Measurements from ENCODE around the gene TBC1D17.

Gene TBC1D17

DNA sequence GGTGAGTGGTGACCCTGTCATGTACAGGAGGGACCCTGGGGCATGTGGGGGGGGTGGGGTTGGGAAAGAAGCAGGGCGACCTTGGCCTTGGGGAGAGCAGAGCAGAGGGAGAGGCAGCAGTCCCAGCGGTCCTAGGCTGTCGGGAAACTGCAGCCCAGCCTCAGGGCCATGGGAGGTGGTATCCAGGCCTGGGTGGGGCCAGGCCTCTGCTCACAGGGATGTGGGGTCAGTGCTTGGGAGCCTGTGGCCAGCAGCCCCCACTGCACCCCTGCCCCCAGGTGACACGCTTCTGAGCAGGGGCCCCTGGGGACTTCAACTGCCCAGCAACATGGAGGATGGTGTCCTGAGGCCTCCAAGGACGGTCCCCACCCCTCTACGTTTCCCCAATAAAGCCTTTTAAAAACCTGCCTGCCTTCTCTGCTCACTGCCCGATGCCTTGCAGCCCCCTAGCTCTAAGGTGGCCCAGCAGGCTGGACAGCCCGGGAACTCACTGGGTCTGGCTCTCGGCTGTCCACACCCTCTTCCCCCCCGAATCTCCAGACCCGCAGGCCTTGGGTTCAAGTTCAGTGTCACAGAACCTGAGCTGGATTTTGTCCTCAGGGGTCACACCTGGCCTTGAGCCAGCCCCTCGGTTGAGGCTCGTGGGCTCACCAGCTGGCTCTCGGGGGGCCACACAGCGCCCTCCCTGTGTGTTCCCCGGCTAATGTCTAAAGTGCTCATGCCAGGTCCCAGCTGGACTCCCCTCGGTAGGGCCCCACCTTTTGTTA, 17.0 kb upstream of the TBC1D17 start:
- no peak for DNase-seq (ENCODE audit: low read depth in 1 of 2, low spot score in 1 of 2)

DNA sequence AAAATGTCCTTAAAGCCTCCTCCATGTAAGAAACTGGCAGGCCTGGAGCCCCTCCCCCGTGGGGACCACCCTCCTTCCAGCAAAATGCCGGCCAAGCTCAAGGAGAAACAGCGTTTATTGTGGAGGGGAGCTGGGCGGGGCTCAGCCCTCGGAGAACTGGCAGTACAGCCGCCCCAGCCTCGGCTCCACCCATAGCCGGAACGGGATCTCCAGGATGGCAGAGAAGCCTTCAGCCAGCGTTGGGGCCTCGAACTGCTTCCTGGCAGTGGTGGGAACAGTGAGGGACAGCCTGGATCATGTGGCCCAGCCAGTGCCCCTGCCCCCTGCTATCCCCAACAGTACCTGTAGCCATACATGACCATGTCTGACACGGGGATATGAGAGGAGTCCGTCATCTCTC, 16.4 kb upstream of the TBC1D17 start:
- no peak for DNase-seq (ENCODE audit: low read depth in 1 of 2, low spot score in 1 of 2)

DNA sequence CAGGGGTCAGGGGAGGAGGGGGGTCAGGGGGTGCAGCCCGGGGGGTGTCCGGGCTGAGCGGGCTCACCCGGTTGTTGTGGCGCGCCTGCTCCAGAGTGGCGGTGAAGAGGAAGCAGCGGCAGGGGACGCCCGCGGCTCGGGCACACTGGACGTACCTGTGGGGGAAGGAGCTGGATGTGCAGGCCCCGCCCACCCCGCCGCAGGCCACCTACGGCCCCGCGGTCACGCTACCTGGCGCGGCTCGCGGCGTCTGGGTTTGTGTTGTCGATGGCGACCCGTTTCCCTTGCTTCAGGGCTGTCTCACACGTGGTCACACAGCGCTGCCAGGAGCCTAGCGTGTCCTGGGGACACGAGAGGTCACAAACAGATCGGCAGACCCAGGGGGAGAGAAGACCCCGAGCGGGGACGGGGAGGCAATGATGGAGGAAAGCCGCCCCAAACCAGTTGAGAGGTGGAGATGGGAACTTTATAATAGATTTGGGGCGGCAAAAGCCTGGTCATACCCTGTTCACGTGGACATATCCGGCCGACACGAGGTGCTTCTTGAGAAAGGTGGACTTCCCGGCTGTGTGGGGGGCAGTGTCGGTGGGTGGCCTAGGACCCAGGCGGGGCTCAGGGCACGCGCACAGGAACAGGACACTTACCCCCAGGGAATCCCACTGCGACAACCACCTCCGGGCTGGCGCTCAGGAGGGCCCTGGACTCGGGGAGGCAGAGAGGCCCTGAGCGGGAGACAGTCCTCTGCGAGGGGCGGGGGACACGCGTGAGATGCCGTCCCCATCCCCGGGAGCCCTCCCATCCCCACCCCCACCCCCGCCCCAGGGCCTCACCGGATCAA, 15.7 kb upstream of the TBC1D17 start:
- no peak for DNase-seq (ENCODE audit: low read depth in 1 of 2, low spot score in 1 of 2)

DNA sequence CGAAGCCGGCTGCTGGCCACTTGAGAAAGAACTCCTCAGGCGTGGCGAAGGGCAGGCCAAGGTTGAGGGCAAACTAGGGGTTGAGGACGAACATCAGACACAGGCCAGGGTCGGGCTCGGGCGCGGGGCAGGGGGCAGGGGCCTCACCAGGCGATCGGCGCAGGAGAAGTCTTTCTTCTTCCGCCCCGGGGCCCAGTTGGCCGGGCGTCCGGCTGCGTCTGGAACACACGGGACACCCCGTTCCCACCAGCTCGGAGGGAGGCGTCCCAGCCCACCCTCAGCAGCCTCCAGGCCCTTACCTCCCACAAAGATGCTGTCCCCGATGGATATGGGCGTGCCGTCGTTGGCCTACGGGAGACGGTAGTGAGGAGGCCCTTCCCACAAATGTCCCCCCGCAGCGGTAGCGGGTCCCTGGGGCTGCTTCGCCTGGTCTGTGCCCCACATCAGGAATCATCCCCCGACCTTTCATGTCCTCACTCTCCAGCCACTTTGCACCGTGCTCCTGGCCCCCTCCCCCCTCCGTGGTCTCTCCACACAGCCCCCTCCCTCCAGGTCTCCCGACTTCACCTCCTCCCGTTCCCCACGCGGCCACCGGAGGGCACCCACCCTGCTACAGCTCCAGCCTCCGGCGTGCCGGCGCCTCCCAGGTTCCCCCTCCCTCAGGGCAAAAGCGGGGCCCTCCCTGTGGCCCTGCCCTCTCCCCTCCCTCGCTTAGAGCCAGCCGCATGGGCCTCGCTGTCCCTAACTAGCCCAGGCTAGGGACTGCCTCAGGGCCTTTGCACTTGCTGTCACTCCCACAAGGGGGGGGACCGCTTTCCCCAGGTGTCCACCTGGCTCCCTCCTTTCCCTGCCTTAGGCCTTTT, 14.9 kb upstream of the TBC1D17 start:
- no peak for DNase-seq (ENCODE audit: low read depth in 1 of 2, low spot score in 1 of 2)

DNA sequence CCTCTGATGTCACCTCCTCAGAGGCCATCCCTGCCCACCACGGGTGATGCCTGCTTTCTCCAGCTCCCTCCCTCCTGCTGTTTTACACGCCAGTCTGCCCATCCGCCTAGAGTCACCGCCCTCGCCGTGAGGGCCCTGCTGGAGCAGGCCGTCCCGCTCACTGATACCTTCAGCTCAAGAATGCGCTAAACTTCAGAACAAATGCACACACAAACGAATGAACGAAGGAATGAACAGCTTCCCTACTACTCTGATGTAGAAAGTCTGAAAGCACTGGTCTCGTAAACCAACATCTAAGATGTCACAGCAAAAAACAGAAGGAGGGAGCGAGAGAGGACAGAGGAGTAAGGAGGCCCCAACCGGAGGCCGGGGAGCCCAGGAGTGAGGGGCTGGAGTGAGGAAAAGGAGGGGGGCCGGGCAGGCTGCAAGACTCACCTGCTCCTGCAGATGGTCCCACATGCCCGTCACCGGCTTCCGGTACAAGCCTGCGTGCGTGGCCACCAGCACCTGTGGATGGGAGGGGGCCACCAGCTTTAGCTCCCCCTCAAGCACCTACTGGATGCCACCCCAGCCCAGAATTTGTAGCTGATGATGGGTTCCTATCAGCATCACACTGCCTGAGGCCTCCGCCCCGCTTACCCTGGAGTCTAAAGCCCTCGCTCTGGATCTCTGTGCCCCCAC, 14.1 kb upstream of the TBC1D17 start:
- DNase-seq (ENCODE audit: low read depth in 1 of 2, low spot score in 1 of 2) = no peak

DNA sequence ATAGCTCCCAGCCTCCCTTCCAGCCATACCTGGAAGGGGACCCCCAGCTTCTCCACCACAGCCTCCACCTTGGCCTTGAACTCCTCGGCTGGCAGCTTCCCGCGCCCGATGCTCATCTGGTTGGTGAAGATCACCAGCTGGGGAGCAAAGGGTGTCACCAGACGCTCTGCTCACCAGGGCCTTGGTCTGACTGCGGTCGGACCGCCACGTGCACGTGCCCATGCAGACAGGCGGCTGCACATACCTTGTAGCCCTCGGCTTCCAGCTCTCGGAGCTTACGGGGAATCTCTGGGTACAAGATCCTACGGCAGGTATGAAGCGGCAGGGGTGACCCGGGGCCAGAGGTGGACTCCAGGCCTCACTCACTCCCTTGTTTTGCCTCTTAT, 13.6 kb upstream of the TBC1D17 start:
- no peak for DNase-seq (ENCODE audit: low read depth in 1 of 2, low spot score in 1 of 2)

DNA sequence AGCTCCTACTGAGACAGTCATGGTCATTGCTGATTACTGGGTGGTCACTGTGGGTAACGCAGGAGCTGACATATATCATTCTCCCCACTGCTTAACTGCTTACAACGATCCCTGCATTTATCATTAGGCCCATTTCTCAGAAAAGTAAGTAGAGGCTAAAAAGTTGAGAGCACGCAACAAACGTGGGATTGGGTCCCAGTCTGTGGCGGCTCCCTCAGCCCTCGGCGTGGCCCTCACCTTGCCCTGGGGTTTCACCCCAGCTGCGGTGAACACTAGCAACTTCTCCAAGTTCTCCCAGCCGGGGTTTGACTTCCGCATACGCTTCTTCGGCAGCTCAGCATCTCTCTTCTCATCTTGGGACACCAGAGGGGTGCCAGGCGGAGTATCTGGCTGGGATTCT, 12.6 kb upstream of the TBC1D17 start:
- no peak for DNase-seq (ENCODE audit: low read depth in 1 of 2, low spot score in 1 of 2)

DNA sequence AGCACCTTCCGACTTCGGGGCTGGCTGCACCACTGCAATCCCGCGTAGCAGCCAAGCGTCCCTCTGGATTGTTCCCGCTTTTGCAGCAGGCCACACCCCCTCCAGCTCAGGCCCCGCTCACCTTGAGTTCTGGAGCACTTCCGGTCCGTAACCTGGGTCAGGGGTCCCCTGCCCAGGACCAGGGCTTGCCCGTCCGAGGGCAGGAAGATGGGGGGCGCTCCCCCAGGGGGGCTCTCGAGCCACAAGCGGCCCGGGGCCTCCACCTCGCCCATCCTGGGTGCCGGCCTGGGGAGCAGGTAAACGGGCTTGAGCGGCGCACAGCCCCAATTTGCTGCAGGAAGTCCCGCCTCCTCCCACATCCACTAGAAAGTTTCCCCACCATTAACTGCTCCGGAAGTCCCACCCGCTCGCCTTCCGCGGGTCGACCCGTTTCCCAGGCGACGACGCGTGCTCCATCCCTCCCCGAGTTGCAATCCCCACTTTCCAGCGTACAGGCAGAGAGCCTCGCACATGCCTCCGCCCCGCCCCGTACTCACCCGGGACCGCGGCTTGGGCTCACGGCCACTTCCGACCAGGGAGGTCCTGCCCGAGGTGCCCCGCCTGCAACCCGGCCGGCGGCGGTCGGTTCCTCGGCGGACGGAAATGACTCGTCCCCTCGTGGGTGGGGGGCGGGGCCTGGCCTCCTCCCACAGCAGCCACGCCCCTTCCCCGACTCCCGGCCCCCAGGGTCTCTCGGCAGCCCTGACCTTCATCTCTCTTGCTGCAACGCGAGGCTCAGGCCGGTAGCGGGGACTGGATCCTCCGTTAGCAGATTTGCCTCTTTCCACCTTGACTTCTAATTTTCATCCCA, 10.3 kb upstream of the TBC1D17 start, which contains the start of gene PNKP:
Gene PNKP, minus strand, starts transcription at position 644 of the 850 bp plus-strand sequence. Its CDS starts 372 bp downstream, at position 272.
- peak; percentile 67 to 90 for DNase-seq (ENCODE audit: low read depth in 1 of 2, low spot score in 1 of 2)

DNA sequence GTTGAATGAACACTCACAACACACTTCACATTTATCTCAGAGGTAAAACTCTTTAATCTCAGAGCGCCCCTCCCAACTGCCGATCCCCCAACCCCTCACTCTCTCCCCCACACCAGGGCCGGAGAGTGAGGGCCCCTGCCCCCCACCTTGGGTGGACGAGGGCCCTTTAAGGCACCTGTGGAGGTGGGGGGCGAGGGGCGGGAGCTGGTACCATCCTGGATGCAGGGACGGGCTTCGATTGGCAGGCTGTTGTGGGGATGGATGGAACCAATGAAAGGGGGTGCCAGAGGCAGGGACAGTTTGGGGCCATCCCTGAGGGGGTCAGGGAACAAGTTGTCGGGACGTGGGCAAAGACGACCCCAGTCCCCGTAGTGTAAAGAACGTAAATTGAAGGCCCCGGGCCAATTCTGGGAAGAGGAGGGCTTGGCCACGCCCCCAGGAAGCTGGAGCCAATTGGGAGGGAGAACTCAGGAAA, 8.5 kb upstream of the TBC1D17 start:
- no peak for DNase-seq (ENCODE audit: low read depth in 1 of 2, low spot score in 1 of 2)

DNA sequence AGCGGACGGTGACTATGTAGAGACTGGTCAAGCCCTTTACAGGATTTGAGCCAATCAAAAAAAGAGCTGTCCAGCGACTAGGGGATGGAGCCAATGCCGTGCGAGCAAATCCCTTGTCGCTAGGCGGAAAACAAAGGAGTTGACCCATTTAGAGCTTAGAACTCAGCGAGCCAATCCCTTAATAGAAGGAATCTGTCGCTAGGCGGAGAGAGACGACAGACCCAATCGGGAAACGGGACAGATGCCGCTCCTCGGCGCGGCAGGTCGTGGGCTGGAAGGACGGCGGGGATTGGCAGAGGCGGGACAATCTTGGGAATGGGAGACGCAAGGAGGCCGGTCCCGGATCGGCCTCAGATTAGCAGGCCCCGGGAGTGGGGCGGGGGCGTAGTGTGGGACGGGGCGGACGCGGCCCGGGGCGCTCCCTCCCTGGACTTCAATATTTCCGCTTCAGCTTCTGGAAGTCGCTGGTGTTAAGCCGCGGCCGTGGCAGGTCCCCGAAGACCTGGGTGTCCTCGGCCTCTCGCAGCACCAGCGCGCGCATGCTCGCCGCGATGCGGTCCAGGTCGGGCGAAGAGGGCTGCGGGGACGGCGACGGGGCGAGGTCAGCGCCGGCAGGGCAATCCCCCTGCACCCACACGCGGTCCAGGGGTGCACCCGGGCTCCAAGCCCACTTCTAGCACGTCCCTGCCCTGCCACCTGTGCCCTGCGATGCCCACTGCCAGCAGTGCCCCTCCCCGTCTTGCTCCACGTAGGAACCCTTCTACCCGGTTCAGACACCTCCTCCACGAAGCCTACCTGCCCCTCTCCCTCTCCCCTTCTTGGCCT, 7.8 kb upstream of the TBC1D17 start:
- DNase-seq (ENCODE audit: low read depth in 1 of 2, low spot score in 1 of 2) = peak; percentile 71 to 79

DNA sequence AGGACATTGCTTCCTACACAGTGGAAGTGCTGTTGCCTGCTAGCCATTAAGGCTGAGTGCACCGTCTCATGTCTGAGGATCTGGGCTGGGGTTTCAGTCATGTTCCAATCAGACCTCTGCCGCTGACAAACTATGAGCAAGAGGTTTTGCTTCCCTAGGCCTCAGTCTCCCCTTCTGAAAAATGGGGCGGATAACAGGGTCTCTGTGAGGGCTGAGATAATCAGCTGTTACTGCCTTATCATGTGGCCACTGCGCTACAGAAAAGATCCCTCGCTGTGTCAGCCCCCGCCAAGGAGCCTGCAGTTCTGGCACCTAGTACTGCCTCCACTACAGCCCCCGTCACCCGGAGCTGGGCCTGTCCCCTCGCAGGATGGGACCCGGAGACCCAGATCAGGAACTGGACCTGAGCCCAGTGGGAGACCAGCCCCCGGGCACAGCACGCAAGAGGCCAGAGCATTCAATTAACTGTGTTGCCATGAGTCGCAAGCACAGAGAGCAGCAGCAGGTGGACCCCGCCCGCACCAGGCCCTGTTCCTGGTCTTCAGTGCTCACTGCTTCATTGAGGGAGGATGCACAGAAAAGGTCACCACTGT, 7.1 kb upstream of the TBC1D17 start:
- no peak for DNase-seq (ENCODE audit: low read depth in 1 of 2, low spot score in 1 of 2)

DNA sequence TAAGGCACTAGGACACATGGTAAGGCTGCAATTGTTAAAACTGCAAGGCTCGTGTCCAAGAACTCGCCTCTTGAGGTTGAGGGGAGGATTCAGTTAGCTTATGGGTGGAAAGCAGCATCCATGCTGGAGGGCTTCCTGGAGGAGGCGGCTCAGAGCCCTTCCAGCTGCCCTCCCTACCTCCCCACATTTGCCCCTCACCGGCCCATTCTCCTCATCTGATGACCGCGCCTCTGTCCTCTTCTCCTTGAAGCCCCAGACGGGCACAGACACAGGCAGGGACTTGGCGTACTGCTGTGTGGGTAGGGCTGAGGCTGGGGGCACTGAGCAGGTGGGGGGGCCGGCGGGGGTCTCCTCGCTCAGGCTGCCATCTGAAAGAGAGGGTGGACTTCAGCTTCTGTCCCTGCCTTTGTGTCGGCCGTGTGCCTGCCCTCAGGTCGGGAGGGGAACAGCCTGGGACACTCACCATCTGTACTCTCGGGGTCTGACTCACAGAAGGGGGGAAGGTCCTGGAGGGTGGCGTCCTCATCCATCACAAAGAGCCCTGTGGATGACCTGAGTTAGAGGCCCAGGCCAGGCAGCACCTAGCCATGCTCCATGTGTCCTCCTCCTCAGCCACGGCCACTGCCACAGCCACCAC, 6.0 kb upstream of the TBC1D17 start:
- no peak for DNase-seq (ENCODE audit: low read depth in 1 of 2, low spot score in 1 of 2)

DNA sequence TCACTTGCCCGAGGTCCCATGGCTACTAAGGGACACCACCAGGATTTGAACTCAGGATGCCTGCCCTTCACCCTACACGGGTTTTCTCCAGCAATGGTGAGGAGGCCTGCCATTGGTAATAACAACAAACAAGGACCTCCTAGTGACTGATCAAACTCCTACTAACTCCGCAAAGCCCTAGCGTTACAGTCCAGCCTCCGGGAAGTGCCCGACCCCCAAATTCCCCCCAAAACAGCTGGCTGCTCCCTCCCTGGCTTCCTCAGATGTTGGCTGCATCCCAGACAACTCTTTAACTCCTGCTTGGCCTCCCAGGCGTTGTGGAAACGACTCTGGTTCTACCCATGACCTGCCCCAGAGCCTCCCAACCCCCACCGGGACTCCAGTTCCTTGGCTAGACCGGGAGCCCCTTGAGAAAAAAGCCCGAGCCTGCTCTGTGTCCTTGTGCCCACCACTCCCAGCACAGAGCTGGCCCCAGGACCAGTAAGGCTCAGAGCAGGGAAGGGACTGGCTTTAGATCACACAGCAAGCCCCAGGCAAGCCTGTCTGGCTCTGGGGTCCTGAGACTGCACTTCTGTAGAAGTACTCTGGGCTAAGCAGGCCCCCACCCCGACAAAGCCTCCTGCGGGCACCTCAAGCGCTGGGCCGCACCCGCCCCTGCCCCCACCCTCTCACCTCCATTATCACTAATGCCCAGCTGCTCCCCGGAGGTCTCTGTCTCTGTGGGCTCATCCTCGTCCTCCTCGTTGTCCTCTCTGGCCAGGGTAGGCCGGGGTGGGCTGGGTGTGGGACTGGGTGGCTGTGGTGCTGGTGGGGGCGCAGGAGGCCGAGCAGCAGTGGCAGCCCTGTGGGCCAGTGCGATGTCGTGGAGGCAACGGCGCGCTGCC, 5.0 kb upstream of the TBC1D17 start:
- no peak for DNase-seq (ENCODE audit: low read depth in 1 of 2, low spot score in 1 of 2)

DNA sequence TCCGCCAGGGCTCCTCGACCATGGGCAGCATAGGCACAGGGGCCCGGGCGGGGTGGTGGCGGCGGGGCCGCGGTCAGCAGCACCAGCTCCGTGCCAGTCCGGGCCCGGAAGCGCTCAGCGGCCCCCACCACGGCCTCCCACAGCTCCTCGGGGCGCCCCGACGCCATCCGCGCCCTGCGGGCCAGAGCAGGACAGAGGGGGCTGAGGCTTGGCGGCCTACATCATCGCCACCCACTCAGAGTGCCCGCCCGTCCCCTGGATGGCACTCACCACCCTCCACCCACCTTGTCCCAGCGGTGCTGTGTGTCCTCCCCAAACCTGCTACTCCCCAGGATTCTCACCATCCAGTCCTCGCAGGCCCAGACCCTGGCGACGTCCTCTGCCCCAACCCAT, 4.4 kb upstream of the TBC1D17 start:
- no peak for DNase-seq (ENCODE audit: low read depth in 1 of 2, low spot score in 1 of 2)

DNA sequence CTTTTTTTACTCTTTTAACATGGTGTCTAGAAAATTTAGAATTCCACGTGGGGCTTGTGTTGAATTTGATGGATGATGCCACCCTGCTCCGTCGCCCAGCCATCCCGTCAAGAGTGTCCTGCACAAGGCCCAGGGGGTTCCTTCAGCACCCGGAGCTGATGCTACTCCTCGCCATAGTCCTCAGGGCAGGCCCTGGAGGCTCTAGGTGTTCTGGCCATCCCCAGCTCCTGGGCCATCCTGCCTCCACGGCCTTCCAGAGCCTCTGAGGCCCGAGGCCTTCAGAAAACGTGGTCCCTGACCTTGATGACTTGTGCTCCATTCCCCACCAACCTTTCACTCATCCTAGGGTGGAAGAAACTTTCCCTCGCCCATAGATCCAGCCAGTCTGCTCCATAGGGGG, 3.7 kb upstream of the TBC1D17 start:
- no peak for DNase-seq (ENCODE audit: low read depth in 1 of 2, low spot score in 1 of 2)

DNA sequence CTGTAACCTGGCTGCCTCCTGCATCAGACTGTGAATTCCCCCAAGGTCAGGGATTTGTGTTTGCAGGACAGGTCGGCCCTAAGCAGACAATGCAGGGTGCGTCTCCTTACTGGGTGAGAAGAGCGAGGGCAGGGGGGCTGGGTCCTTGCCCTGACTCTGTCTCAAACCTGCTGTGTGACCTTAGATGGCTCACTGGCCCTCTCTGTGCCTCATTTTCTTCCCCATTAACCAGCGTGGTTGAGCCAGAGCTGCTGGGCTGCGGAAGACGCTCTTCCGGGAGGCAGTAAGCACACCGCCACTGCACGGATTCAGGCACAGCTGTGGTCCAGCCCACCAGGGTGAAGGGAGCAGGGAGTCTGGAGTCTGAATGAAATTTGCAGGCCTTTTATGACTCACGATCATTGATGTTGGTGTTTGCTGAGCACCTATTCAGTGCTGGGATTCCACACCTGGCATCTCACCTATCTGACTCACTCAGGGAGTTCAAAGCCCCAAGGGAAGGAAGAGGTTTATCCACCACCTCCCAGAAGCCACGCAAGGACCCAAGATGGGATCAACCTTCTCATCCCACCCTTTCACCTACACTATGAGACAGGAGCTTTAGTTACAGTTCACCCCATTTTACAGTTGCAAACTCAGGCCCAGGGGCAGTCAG, 2.9 kb upstream of the TBC1D17 start:
- DNase-seq (ENCODE audit: low read depth in 1 of 2, low spot score in 1 of 2) = no peak

DNA sequence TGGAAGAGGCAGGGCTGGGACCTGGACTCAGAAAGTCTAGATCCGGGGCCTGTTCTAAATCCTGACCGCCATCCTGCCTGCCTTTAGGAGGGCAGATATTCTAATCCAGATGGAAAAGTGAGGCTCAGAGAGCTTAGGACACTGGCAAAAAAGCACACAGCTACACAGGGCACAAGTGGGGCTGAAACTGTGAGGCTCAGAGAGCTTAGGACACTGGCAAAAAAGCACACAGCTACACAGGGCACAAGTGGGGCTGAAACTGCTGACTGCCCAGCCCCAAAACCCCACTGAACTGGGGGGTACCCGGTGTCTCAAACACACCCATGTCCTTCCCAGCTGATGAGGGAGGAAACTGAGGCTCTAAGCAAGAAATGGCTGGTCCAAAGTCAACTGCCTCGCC, 2.3 kb upstream of the TBC1D17 start:
- no peak for DNase-seq (ENCODE audit: low read depth in 1 of 2, low spot score in 1 of 2)

Measured in stimulated activated CD4-positive, alpha-beta T cell treated with anti-CD3 and anti-CD28 coated beads, Interleukin-15, amount 100 ng/mL, for 1 hour (primary cell).